A549 (cell line): Measurements from ENCODE around the gene MYOZ3. TPM values are rescaled to one million over a fixed set of nuclear protein-coding genes. Genes with fewer than 3 reads are reported as not detected.

Experiments
- ATAC-seq, 2 experiments: fragments of 200-7000 bp in 1 of 2; fragments of >200 bp in 1 of 2; cut with Nextera tagmentation in 1 of 2; cut with Tn5 transposase in 1 of 2; 3 replicates each; pipeline versions ENCODE4 v1.8.0 to v1.9.1; 2018 to 2020; ENCODE audit warnings: mild to moderate bottlenecking in 1 of 2, moderate library complexity in 1 of 2
- CTCF ChIA-PET: fragments of 300-600 bp; sonication (Branson Sonifier 250); formaldehyde crosslinking; extraction: SDS; loops from one replicate; lab custom pipeline; 2021; ENCODE audit warnings: antibody characterized with exemption, inconsistent platforms; lab: Yijun Ruan, JAX
- POLR2A ChIA-PET: fragments of 350-600 bp; formaldehyde crosslinking; extraction: SDS; loops from one replicate; lab custom pipeline; 2021; ENCODE audit warnings: antibody characterized with exemption, inconsistent platforms; lab: Yijun Ruan, JAX
- DNase-seq, 2 experiments: peaks; one replicate each; pipeline versions ENCODE4 v3.0.0 to v3.0.0-alpha.2; 2011 to 2016; ENCODE audit warnings: low read depth in 1 of 2, low spot score in 1 of 2
- FAIRE-seq: peaks from 2 replicates; lab custom pipeline; 2011; peaks lifted over from hg19 to GRCh38; lab: Jason Lieb, UNC
- H3K27ac ChIP-seq, 2 experiments: fragments of >200 bp; sonication (Bioruptor Twin); formaldehyde crosslinking; 3 replicates each; pipeline ENCODE4 v1.5.1; 2016 to 2017
- H3K4me1 ChIP-seq: fragments of >200 bp; sonication (Bioruptor Twin); formaldehyde crosslinking; 3 replicates; pipeline ENCODE4 v1.6.1; 2016
- H3K4me2 ChIP-seq: fragments of >200 bp; sonication (Bioruptor Twin); formaldehyde crosslinking; 3 replicates; pipeline ENCODE4 v1.6.1; 2016
- H3K4me3 ChIP-seq: fragments of >200 bp; sonication (Bioruptor Twin); formaldehyde crosslinking; 3 replicates; pipeline ENCODE4 v1.5.1; 2016
- H3K9me3 ChIP-seq: fragments of >200 bp; sonication (Bioruptor Twin); formaldehyde crosslinking; 3 replicates; pipeline ENCODE4 v1.6.1; 2016
- BHLHE40 ChIP-seq: IDR thresholded peaks from 2 replicates; pipeline ENCODE4 v1.6.1; 2012; ENCODE audit warnings: low read depth, low read length, inconsistent platforms
- CBX2 ChIP-seq: fragments of 200-600 bp; sonication (generic); IDR thresholded peaks from 2 replicates; pipeline ENCODE4 v1.6.1; 2016; ENCODE audit warnings: low read depth, mild to moderate bottlenecking, borderline replicate concordance
- CHD4 ChIP-seq: fragments of 200-600 bp; sonication (generic); IDR thresholded peaks from 2 replicates; pipeline ENCODE4 v1.6.1; 2016; ENCODE audit warnings: antibody characterized with exemption, mild to moderate bottlenecking, borderline replicate concordance
- E2F6 ChIP-seq: IDR thresholded peaks from 2 replicates; pipeline ENCODE4 v1.6.1; 2012; ENCODE audit warnings: low read depth, borderline replicate concordance
- FOSB ChIP-seq: fragments of 250-450 bp; sonication (Bioruptor Pico); IDR thresholded peaks from 2 replicates; pipeline ENCODE4 v1.5.0; 2020; ENCODE audit warnings: mild to moderate bottlenecking, moderate library complexity
- HDAC2 ChIP-seq: fragments of 200-600 bp; sonication (generic); IDR thresholded peaks from 2 replicates; pipeline ENCODE4 v1.6.1; 2016
- HEYL ChIP-seq: fragments of 250-450 bp; sonication (Bioruptor Pico); IDR thresholded peaks from 2 replicates; pipeline ENCODE4 v1.8.0; 2021; ENCODE audit warnings: mild to moderate bottlenecking, moderate library complexity
- HMGXB4 ChIP-seq: fragments of 250-450 bp; sonication (Bioruptor Pico); IDR thresholded peaks from 2 replicates; pipeline ENCODE4 v1.5.0; 2021; ENCODE audit warnings: mild to moderate bottlenecking, moderate library complexity, borderline replicate concordance
- HOXA7 ChIP-seq: fragments of 250-450 bp; sonication (Bioruptor Pico); IDR thresholded peaks from 2 replicates; pipeline ENCODE4 v1.5.0; 2020; ENCODE audit warnings: mild to moderate bottlenecking, moderate library complexity
- HOXB5 ChIP-seq: fragments of 250-450 bp; sonication (Bioruptor Pico); IDR thresholded peaks from 2 replicates; pipeline ENCODE4 v1.5.0; 2020; ENCODE audit warnings: mild to moderate bottlenecking, moderate library complexity
- MAFK ChIP-seq: fragments of 450-650 bp; IDR thresholded peaks from 2 replicates; pipeline ENCODE4 v1.6.1; 2014; ENCODE audit not compliant: partially characterized antibody
- MAX ChIP-seq: IDR thresholded peaks from 2 replicates; pipeline ENCODE4 v1.6.1; 2012
- MAZ ChIP-seq: fragments of 150-350 bp; IDR thresholded peaks from 2 replicates; pipeline ENCODE4 v1.6.1; 2014; ENCODE audit warnings: antibody characterized with exemption, low read depth, low read length, borderline replicate concordance
- MYC ChIP-seq: IDR thresholded peaks from 2 replicates; pipeline ENCODE4 v1.6.1; 2012; ENCODE audit warnings: mild to moderate bottlenecking, inconsistent platforms, low read length, improper control_type of control experiment, borderline replicate concordance
- NR3C1 ChIP-seq: fragments of >200 bp; sonication (Bioruptor Twin); formaldehyde crosslinking; IDR thresholded peaks from 3 replicates; pipeline ENCODE4 v1.6.1; 2017
- PHF8 ChIP-seq: fragments of 200-600 bp; sonication (generic); IDR thresholded peaks from 2 replicates; pipeline ENCODE4 v1.6.1; 2016; ENCODE audit warnings: low read depth, mild to moderate bottlenecking, antibody characterized with exemption, moderate library complexity, borderline replicate concordance
- POLR2A ChIP-seq: IDR thresholded peaks from 2 replicates; pipeline ENCODE4 v1.6.1; 2012; ENCODE audit warnings: mild to moderate bottlenecking, low read length
- RAD21 ChIP-seq, 2 experiments: fragments of >200 bp in 1 of 2; sonication (Bioruptor Twin) in 1 of 2; formaldehyde crosslinking in 1 of 2; IDR thresholded peaks in 1 of 2; conservative IDR thresholded peaks in 1 of 2; 2 replicates in 1 of 2; 3 replicates in 1 of 2; pipeline ENCODE4 v1.6.1; 2012 to 2018; ENCODE audit warnings: inconsistent platforms in 1 of 2
- RCOR1 ChIP-seq: fragments of 150-350 bp; IDR thresholded peaks from 2 replicates; pipeline ENCODE4 v1.6.1; 2014; ENCODE audit warnings: antibody characterized with exemption, low read length, low read depth
- SREBF2 ChIP-seq: fragments of 450-650 bp; IDR thresholded peaks from 2 replicates; pipeline ENCODE4 v1.6.1; 2014; ENCODE audit warnings: mild to moderate bottlenecking, moderate library complexity
- TFCP2L1 ChIP-seq: fragments of 250-450 bp; sonication (Bioruptor Pico); IDR thresholded peaks from 2 replicates; pipeline ENCODE4 v1.5.0; 2021; ENCODE audit warnings: mild to moderate bottlenecking
- TP53 ChIP-seq: fragments of 250-450 bp; sonication (Bioruptor Pico); IDR thresholded peaks from 2 replicates; pipeline ENCODE4 v1.5.0; 2021; ENCODE audit warnings: mild to moderate bottlenecking, moderate library complexity
- ZC3H11A ChIP-seq: fragments of 450-650 bp; IDR thresholded peaks from 2 replicates; pipeline ENCODE4 v1.6.1; 2014; ENCODE audit warnings: antibody characterized with exemption, mild to moderate bottlenecking
- WGBS: methylation state at CpG from one replicate; pipeline ENCODE4 v1.1.6; 2017; ENCODE audit errors: missing lambda C conversion rate; 5-methylcytosine and 5-hydroxymethylcytosine counted together
- polyA plus RNA-seq, 4 experiments: library from polyadenylated mRNA; depleted of rRNA in 3 of 4; stranded (reverse); fragments of >200 nt; fragmentation: RNase III in 1 of 4; extraction: RNeasy Plus Mini Kit Qiagen cat#74134 plus additional on column Dnase treatment in 1 of 4; gene quantifications; 2 replicates in 3 of 4; 3 replicates in 1 of 4; pipeline ENCODE4 v1.2.3, GENCODE V29; 2011 to 2017
- TF ChIP-seq, protein P1 (sequence below): fragments of 200-600 bp; sonication (generic); IDR thresholded peaks from 2 replicates; pipeline ENCODE4 v1.6.1; 2016; ENCODE audit warnings: antibody characterized with exemption, mild to moderate bottlenecking, moderate library complexity
- TF ChIP-seq, protein P2 (sequence below): fragments of >200 bp; sonication (Bioruptor Twin); formaldehyde crosslinking; IDR thresholded peaks from 2 replicates; pipeline ENCODE4 v1.6.1; 2016
- TF ChIP-seq, protein P3 (sequence below): fragments of >200 bp; sonication (Bioruptor Twin); formaldehyde crosslinking; IDR thresholded peaks from 3 replicates; pipeline ENCODE4 v1.5.1; 2016

The MYOZ3 gene
- polyA plus RNA-seq, 2 of the 4 experiments (the other 2 are of a cell fraction): 0.06 to 0.09 TPM

DNA sequence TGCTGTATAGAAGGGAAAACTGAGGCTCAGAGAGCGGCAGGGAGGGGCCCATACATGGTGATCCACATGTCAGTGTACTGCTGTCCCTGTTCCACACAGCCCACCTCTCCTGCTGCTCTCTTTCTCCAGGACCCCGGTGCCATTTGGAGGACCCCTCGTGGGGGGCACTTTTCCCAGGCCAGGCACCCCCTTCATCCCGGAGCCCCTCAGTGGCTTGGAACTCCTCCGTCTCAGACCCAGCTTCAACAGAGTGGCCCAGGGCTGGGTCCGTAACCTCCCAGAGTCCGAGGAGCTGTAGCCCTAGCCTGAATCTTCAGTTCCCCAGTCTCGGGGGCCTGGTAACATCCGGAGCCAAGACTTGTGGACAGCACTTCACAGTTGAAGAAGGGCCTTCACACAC, 15.5 kb downstream of the MYOZ3 start:
- Histone ChIP-seq H3K9me3 (no peaks in the 10 kb centered on the region), H3K4me3 (no peak overlapping the region), H3K27ac (no peak overlapping the region), H3K4me1 (0 out of 3 replicates have a peak, but pooled peaks cover 5% of the 10 kb centered on the region), H3K4me2 (no peak overlapping the region)
- FAIRE-seq (no peak), ATAC-seq (no peak), DNase-seq (no peak)
- ChIA-PET POLR2A (no interaction called here), CTCF (no interaction called here)
- TF ChIP-seq, protein P1, sequence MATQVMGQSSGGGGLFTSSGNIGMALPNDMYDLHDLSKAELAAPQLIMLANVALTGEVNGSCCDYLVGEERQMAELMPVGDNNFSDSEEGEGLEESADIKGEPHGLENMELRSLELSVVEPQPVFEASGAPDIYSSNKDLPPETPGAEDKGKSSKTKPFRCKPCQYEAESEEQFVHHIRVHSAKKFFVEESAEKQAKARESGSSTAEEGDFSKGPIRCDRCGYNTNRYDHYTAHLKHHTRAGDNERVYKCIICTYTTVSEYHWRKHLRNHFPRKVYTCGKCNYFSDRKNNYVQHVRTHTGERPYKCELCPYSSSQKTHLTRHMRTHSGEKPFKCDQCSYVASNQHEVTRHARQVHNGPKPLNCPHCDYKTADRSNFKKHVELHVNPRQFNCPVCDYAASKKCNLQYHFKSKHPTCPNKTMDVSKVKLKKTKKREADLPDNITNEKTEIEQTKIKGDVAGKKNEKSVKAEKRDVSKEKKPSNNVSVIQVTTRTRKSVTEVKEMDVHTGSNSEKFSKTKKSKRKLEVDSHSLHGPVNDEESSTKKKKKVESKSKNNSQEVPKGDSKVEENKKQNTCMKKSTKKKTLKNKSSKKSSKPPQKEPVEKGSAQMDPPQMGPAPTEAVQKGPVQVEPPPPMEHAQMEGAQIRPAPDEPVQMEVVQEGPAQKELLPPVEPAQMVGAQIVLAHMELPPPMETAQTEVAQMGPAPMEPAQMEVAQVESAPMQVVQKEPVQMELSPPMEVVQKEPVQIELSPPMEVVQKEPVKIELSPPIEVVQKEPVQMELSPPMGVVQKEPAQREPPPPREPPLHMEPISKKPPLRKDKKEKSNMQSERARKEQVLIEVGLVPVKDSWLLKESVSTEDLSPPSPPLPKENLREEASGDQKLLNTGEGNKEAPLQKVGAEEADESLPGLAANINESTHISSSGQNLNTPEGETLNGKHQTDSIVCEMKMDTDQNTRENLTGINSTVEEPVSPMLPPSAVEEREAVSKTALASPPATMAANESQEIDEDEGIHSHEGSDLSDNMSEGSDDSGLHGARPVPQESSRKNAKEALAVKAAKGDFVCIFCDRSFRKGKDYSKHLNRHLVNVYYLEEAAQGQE: no peak
- TF ChIP-seq, protein P2, sequence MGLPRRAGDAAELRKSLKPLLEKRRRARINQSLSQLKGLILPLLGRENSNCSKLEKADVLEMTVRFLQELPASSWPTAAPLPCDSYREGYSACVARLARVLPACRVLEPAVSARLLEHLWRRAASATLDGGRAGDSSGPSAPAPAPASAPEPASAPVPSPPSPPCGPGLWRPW: no peak
- TF ChIP-seq PHF8: no peak
- TF ChIP-seq TP53 (CRISPR knock-in tag): no peak
- no peak for TF ChIP-seq CHD4
- TF ChIP-seq HOXA7 (CRISPR knock-in tag): no peak
- no peak for TF ChIP-seq HMGXB4
- TF ChIP-seq CBX2: no peak
- TF ChIP-seq SREBF2: no peak
- TF ChIP-seq NR3C1: no peak
- no peak for TF ChIP-seq FOSB (CRISPR knock-in tag)
- TF ChIP-seq POLR2A: no peak
- no peak for TF ChIP-seq E2F6
- TF ChIP-seq HEYL (CRISPR knock-in tag): no peak
- TF ChIP-seq MYC: no peak
- no peak for TF ChIP-seq HDAC2
- no peak for TF ChIP-seq MAX
- TF ChIP-seq RCOR1: no peak
- no peak for TF ChIP-seq MAFK
- TF ChIP-seq HOXB5 (CRISPR knock-in tag): no peak
- WGBS: 76% methylated on average over 9 of the region's 9 CpGs

DNA sequence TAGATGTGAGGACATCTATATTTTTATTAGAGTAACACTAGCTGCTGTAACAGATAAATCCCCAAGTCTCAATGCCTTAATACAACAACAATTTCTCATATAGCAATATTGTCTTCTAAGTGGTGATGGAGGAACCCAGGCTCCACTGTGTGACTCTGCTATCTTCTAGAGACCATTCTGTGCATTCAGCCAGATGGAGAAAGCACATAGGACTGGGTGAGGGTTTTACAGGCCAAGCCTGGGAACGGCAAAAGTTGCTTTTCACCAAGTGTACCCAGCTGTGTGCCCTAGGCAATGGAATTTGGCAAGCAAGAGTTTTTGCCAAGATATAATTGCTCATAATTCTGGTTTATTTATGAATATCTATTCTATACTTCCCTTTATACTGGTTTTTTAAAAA, 28.1 kb downstream of the MYOZ3 start:
- FAIRE-seq: no peak
- Histone ChIP-seq H3K4me1 (no peaks in the 10 kb centered on the region), H3K27ac (no peak overlapping the region), H3K9me3 (no peaks in the 10 kb centered on the region), H3K4me2 (no peak overlapping the region), H3K4me3 (no peak overlapping the region)
- no peak for DNase-seq
- WGBS: 88% methylated on average over 1 of the region's 1 CpG
- ChIA-PET CTCF (interaction anchor here (1.8 to 5.3 kb wide), 3 partner anchors 10 to 128 kb away, joined by 5 to 27 read pairs (median 11); partner anchors contain the start of gene RBM22), POLR2A (no interaction called here)
- TF ChIP-seq BHLHE40 (no peak), E2F6 (no peak), RAD21 (conservative IDR thresholded peaks at IDR 0.05 in 1 of 2, IDR thresholded peaks at IDR 0.05 in 1 of 2) (no peak), MAZ (no peak), MYC (no peak), ZC3H11A (no peak), TFCP2L1 (CRISPR knock-in tag) (no peak)
- TF ChIP-seq, protein P3, sequence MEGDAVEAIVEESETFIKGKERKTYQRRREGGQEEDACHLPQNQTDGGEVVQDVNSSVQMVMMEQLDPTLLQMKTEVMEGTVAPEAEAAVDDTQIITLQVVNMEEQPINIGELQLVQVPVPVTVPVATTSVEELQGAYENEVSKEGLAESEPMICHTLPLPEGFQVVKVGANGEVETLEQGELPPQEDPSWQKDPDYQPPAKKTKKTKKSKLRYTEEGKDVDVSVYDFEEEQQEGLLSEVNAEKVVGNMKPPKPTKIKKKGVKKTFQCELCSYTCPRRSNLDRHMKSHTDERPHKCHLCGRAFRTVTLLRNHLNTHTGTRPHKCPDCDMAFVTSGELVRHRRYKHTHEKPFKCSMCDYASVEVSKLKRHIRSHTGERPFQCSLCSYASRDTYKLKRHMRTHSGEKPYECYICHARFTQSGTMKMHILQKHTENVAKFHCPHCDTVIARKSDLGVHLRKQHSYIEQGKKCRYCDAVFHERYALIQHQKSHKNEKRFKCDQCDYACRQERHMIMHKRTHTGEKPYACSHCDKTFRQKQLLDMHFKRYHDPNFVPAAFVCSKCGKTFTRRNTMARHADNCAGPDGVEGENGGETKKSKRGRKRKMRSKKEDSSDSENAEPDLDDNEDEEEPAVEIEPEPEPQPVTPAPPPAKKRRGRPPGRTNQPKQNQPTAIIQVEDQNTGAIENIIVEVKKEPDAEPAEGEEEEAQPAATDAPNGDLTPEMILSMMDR: no peak
- ATAC-seq: peak in 1 of 2 experiments; percentile 33; a peak in 1 of 6 replicates
